Lung (tissue), 12 donors: ENCODE data around the gene TADA2A. TPM values are rescaled to one million over a fixed set of nuclear protein-coding genes. Genes with fewer than 3 reads are reported as not detected.
A peak's percentile ranks its signal among the peaks of the same experiment; 100 is the strongest.

Experiments
- ATAC-seq: fragments of 200-7000 bp; cut with Tn5 transposase; one replicate; pipeline ENCODE4 v1.9.1; 2020; ENCODE audit warnings: moderate number of reproducible peaks; ENCODE audit not compliant: insufficient read depth, low FRiP score
- DNase-seq, 3 donors: peaks; one replicate each; pipeline ENCODE4 v3.0.0-alpha.2; 2013 to 2017
- H3K27ac ChIP-seq, 2 donors: one replicate each; pipeline ENCODE4 v1.5.1; 2013; ENCODE audit warnings: mild to moderate bottlenecking in 2 of 2, moderate library complexity in 2 of 2, control low read depth in 1 of 2, inconsistent platforms in 1 of 2, low read depth in 1 of 2, low read length in 1 of 2
- H3K27me3 ChIP-seq, 3 donors: one replicate each; pipeline ENCODE4 v1.5.1; 2013; ENCODE audit warnings: low read length in 2 of 3; ENCODE audit not compliant: control insufficient read depth in 3 of 3, insufficient read depth in 3 of 3
- H3K36me3 ChIP-seq, 4 donors: one replicate each; pipeline ENCODE4 v1.5.1; 2013; ENCODE audit warnings: low read length in 4 of 4, mild to moderate bottlenecking in 1 of 4, moderate library complexity in 1 of 4; ENCODE audit not compliant: control insufficient read depth in 4 of 4, insufficient read depth in 4 of 4
- H3K4me1 ChIP-seq, 5 donors: one replicate each; pipeline ENCODE4 v1.5.1; 2013; ENCODE audit warnings: low read length in 5 of 5, mild to moderate bottlenecking in 2 of 5, moderate library complexity in 1 of 5; ENCODE audit not compliant: control insufficient read depth in 5 of 5, insufficient read depth in 5 of 5
- H3K4me3 ChIP-seq: one replicate; pipeline ENCODE4 v1.5.1; 2013; ENCODE audit warnings: mild to moderate bottlenecking, control low read depth, moderate library complexity
- H3K9ac ChIP-seq, 2 donors: one replicate each; pipeline ENCODE4 v1.5.1; 2013; ENCODE audit warnings: low read length in 2 of 2, control low read depth in 1 of 2; ENCODE audit not compliant: insufficient read depth in 1 of 2
- H3K9me3 ChIP-seq, 4 donors: one replicate each; pipeline ENCODE4 v1.5.1; 2013; ENCODE audit warnings: low read length in 3 of 4, mild to moderate bottlenecking in 1 of 4, moderate library complexity in 1 of 4; ENCODE audit not compliant: control insufficient read depth in 4 of 4, insufficient read depth in 3 of 4
- CTCF ChIP-seq: IDR thresholded peaks from 2 replicates; pipeline ENCODE4 v1.5.1; 2012; ENCODE audit warnings: mild to moderate bottlenecking; ENCODE audit errors: control extremely low read depth, extremely low read depth
- WGBS, 2 donors: extraction: QIAGEN DNeasy Blood & Tissue Kit; methylation state at CpG; one replicate each; pipeline ENCODE4 v1.1.7; 2013; 5-methylcytosine and 5-hydroxymethylcytosine counted together
- polyA plus RNA-seq, 2 donors: library from polyadenylated mRNA; stranded (reverse); fragments of 200-250 nt; gene quantifications; one replicate each; pipeline ENCODE4 v1.2.1, GENCODE V29; 2013
- total RNA-seq, 2 donors: library from RNA; depleted of rRNA in 1 of 2; stranded (reverse); fragments of >200 nt in 1 of 2; gene quantifications; one replicate each; pipeline ENCODE4 v1.2.1, GENCODE V29; 2014 to 2021
- donor health status: control.
- donor health status: control.
- donor health status: Bipolar disorder and iron deficiency.
- donor health status: healthy.
- donor health status: DM: yes; HTN: yes; CAD: no.

TADA2A gene
- total and polyA plus RNA-seq, 4 donors, result 7.4 to 28.6 (median 16.9) TPM

DNA sequence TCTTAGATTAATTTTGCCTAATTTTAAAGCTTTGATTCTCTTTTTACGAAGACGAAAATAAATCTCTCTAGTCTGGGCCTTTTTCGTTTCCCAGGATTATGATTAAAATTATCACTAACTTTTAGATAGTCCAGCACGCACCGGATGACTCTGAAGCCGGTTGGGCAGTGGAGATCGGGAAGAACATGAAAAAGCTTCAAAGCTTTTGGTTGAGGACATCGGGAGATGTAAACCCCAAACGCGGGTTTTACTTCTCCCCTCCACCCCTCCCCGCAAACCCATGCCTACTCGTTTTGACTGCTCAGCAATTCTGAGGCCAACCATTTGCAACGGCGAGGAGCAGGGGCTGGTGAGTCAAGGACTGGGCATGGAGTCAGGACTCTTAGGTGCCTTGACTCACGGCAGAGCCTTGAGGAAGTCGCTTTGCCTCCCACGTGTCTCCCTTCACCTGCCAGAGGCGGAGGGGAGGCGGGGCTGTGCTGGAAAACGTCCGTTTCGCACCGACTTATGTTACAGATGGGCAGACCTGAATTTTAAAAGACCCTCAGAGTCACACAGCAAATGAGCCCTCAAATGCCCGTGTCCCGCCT lies 82.0 kb downstream of the TADA2A start:
- Histone ChIP-seq H3K4me1 (peaks cover 3 to 32% (median 6%) of the 10 kb centered on the region in 5 donors), H3K36me3 (no peaks in the 10 kb centered on the region), H3K27me3 (no peaks in the 10 kb centered on the region), H3K9ac (peak overlapping the region in 1 of 2 donors; percentile 1), H3K9me3 (no peaks in the 10 kb centered on the region), H3K27ac (peak overlapping the region; percentile 91 to 94), H3K4me3 (peak overlapping the region; percentile 48)
- peak; percentile 54 to 70 (median 63) for DNase-seq
- 2% methylated on average over 25 of the region's 25 CpGs for WGBS, 2 donors
- TF ChIP-seq CTCF, result no peak
- ATAC-seq, result peak; percentile 72

- DNase-seq (peak; percentile 86 to 93 (median 88)), ATAC-seq (peak; percentile 86)
- H3K27ac ChIP-seq, result peak within 1 kb of the TSS; percentile 91 to 94
- H3K4me3 ChIP-seq, result peak within 1 kb of the TSS; percentile 62
- H3K27me3 ChIP-seq, result no peaks in the 10 kb centered on the region
- 0 to 1% methylated on average over 56 to 100 of the region's 100 CpGs for WGBS, 2 donors
- peak within 1 kb of the TSS in 1 of 2 donors; percentile 1 for H3K9ac ChIP-seq
- H3K36me3 ChIP-seq, result no peaks in the 10 kb centered on the region
- peaks cover 3 to 30% (median 6%) of the 10 kb centered on the region in 5 donors for H3K4me1 ChIP-seq
- TF ChIP-seq CTCF, result no peak
- H3K9me3 ChIP-seq, result no peaks in the 10 kb centered on the region
Measured at GRCh38 chr17:37489197-37490001, 82.7 kb downstream of the TADA2A start, which contains the start of gene DUSP14. DUSP14 (plus strand) TSS chr17:37489891; CDS start chr17:37512273, 22,382 bp downstream.

- ATAC-seq (peak; percentile 5), DNase-seq (peak; percentile 69 to 79 (median 76))
- Histone ChIP-seq H3K27ac (peak overlapping the region; percentile 30 to 78), H3K9me3 (no peaks in the 10 kb centered on the region), H3K27me3 (no peaks in the 10 kb centered on the region), H3K9ac (no peak overlapping the region), H3K4me1 (peaks cover 3 to 30% (median 6%) of the 10 kb centered on the region in 5 donors), H3K36me3 (no peaks in the 10 kb centered on the region), H3K4me3 (peak overlapping the region; percentile 62)
- WGBS, 2 donors, result 0 to 1% methylated on average over 30 to 56 of the region's 56 CpGs
- TF ChIP-seq CTCF, result no peak
Measured at GRCh38 chr17:37490022-37490587, 83.4 kb downstream of the TADA2A start.
